ENCODE data around the gene RBBP6. TPM values are rescaled to one million over a fixed set of nuclear protein-coding genes. Genes with fewer than 3 reads are reported as not detected.

RBBP6 gene
- total and polyA plus RNA-seq, 9 of the 15 experiments (the other 6 are each of a cell fraction or from before 2014, with no cell fraction given), result 19.2 to 76.6 (median 42.7) TPM

DNA sequence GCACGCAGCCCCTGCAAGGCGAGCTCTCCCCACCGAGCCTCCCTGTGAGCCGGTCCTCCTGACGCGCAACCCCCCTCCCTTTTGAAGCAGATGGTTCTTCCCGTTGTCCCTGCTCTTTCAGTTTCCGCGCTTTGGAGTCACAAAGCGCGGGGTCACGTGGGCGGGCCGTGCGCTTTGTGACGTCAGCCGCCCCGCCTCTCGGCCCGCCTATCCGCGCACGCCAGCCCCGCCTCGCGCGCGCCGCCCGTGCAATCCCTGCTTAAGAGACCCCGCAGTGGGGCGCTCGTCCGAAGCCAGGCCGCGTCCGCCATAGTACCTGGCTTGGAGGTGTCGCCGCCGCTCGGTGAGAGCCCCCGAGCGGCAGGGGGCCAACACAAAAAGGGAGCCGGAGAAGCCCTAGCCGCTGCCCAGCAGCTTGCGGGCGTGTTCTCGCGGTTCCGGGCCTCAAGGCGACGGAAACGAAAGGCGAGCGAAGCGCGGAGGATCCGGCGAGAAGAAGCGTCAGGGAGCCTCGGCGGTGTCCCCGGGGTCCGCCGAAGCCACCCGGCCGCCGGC lies at the start of gene RBBP6 (continued):
- TF ChIP-seq, protein P1, sequence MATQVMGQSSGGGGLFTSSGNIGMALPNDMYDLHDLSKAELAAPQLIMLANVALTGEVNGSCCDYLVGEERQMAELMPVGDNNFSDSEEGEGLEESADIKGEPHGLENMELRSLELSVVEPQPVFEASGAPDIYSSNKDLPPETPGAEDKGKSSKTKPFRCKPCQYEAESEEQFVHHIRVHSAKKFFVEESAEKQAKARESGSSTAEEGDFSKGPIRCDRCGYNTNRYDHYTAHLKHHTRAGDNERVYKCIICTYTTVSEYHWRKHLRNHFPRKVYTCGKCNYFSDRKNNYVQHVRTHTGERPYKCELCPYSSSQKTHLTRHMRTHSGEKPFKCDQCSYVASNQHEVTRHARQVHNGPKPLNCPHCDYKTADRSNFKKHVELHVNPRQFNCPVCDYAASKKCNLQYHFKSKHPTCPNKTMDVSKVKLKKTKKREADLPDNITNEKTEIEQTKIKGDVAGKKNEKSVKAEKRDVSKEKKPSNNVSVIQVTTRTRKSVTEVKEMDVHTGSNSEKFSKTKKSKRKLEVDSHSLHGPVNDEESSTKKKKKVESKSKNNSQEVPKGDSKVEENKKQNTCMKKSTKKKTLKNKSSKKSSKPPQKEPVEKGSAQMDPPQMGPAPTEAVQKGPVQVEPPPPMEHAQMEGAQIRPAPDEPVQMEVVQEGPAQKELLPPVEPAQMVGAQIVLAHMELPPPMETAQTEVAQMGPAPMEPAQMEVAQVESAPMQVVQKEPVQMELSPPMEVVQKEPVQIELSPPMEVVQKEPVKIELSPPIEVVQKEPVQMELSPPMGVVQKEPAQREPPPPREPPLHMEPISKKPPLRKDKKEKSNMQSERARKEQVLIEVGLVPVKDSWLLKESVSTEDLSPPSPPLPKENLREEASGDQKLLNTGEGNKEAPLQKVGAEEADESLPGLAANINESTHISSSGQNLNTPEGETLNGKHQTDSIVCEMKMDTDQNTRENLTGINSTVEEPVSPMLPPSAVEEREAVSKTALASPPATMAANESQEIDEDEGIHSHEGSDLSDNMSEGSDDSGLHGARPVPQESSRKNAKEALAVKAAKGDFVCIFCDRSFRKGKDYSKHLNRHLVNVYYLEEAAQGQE (IDR thresholded peaks at IDR 0.05; ENCODE audit: borderline replicate concordance), result peak; percentile 91
- TF ChIP-seq, protein P1 (CRISPR knock-in tag; IDR thresholded peaks at IDR 0.05; ENCODE audit: low read depth), result no peak
- peak; percentile 86 for TF ChIP-seq NFRKB (IDR thresholded peaks at IDR 0.05; ENCODE audit: low read depth)
- no peak for TF ChIP-seq ZBTB26 (CRISPR knock-in tag; IDR thresholded peaks at IDR 0.05)
- TF ChIP-seq CREBBP (IDR thresholded peaks at IDR 0.05; ENCODE audit: low read depth, low read length), result no peak
- no peak for TF ChIP-seq HNRNPH1 (optimal IDR thresholded peaks at IDR 0.05; ENCODE audit: low read depth, low read length)
- peak; percentile 53 for TF ChIP-seq SOX6 (IDR thresholded peaks at IDR 0.05)
- peak; percentile 94 for TF ChIP-seq POLR2A (conservative IDR thresholded peaks at IDR 0.05)
- peak; percentile 95 for TF ChIP-seq FIP1L1 (IDR thresholded peaks at IDR 0.05; ENCODE audit: low read depth, low read length, poor library complexity, severe bottlenecking)
- no peak for TF ChIP-seq MED1 (CRISPR knock-in tag; IDR thresholded peaks at IDR 0.05; ENCODE audit: borderline replicate concordance)
